HG03045 (cell line): ENCODE measurements around the gene LARGE1.
A peak's percentile ranks its signal among the peaks of the same experiment; 100 is the strongest.

Source experiments
- ATAC-seq: cut with Tn5 transposase; IDR thresholded peaks from one replicate; pipeline ENCODE4 v1.9.1; 2021; ENCODE audit warnings: mild to moderate bottlenecking, moderate library complexity; ENCODE audit not compliant: unreplicated experiment

Gene LARGE1

DNA sequence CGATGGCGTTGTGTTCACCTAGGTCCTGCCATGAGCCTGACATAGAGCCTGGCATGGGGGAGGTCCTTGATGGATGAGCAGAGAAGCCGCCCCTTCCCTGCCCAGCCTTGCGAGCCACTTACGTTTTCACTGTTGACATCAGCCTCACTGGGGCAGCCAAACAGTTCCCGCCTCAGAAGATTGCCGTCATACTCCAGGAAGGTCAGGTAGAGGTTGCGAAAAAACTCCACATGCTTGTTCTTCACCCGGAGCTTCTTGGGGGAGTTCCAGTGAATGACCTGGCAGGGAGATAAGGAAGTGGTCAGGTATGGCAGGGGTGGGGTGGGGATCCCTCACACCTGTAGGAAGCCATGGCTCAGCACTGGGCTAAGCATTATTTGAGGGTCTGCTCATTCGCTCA lies 582.8 kb downstream of the LARGE1 start:
- no peak for ATAC-seq

DNA sequence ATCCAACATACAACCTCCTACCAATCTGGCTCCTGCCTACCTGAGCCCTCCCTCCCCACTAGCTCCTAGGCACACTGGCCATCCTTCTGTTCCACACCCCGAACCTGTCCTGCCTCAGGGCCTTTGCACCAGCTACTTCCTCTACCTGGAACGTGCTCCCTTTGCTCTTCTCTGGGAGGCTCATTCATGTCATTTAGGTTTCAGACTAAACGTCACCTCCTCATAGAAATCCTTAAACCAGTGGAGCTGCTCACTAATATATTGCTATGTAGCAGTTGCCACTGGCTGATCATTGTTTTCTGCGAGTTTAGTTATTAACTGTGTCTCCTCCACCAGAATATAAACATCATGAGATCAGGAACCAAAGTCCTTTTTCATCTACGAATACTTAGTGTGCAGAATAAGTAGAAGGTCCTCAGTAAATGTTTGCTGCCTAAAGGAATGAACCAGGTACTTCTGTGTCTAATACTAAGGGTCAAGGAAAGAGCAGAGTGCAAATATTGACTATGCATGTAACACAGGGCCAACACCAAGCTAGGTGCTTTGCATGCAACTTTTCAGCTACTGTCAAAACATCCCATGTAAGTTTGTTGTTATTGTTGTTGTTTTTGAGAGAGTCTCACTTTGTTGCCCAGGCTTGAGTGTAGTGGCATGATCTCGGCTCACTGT lies 584.5 kb downstream of the LARGE1 start:
- ATAC-seq, result no peak

DNA sequence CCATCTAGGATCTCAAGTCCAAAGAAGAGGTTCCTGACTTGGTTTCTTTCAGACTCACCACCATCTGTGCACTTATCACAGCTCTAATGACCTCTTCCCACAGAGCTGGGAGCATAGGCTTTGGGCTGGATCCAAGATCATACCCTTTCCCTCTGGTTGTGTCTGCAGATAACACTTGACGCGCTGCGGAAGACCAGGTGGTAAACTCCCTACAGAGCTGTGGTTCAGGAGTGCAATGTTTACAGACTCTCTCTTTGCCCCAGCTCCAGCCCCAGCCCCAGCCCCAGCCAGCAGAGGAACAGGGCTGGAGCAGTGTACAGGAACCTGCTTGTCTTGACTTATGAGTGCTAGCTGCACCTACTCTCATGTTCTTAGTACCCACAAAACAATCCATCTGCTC lies 587.7 kb downstream of the LARGE1 start:
- no peak for ATAC-seq

DNA sequence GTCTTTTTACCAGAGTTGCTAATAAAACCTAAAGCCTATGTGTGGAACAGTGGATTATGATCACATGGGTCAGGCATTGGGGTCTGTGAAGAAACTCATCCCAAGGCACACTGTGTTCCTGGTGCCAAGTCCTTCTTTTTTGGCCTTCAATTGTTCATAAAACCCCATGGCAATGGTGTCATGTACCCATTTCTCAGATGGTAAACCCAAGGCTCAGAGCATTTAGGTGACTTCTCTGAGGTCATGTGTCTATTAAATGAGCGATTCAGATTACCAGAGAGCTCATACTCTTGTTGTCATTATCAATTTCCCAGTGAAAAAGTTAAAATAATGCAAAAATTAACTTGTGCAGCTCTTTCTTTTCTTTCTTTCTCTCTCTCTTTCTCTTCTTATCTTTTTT lies 589.3 kb downstream of the LARGE1 start:
- no peak for ATAC-seq

DNA sequence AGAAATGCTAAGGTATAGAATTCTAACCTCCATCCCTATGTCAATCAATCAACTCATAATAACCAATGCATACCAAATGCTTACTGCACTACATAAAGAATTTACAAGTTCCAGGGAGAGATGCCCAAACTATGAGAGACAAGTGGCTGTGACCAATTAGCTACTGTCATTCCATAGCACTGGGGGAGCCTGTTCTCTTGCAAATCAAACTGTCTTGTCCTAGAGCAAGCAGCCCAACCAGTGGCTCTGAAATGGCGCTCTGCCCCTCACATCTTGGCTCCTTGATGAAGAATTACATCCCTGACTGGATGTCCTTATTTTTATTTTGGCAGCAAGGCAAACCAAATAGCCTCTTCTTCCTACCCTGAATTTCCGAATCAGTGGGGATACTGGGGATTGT lies 589.7 kb downstream of the LARGE1 start:
- no peak for ATAC-seq

DNA sequence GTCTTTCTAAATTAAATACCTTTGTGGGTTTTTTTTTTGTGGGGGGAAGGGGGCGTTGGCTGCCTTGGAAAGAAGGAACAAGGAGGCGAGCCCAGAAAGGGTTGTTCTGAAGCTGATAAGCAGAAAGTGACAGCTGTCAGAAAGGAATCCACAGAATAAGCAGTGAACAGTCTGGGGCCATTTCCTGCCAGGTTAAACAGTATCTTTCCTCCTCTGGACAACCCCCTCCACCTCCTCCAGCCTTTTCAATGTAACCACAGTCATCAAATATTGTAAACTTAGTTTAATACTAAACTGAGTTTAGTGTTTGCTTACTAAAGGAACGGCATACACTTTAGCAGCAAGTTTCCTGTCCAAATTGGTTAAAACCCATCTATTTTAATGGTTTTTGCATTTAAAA lies 590.9 kb downstream of the LARGE1 start:
- ATAC-seq, result no peak

DNA sequence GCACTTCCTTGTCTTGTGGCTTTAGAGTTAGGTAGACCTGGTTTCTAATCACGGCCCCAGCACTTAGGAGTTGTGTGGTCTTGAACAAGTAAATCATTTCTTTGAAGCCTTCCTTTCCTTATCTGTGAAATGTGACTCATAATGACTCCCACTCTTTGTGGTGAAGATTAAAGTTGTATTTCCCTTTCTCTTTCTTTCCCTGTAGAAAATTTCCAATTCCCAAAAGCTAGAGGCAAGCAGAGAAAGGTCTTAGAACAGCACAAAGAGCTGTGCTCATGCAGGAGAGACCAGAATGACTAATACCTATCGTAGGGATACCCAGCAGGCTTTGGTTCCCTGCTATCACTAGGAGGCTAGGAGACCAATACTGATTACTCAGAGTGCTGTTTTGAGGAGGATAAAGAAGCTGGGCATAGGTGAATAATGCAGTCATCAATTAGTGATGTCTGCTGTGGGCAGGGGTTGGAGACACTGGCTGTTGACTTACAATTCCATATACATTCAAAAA lies 591.4 kb downstream of the LARGE1 start:
- ATAC-seq, result no peak

DNA sequence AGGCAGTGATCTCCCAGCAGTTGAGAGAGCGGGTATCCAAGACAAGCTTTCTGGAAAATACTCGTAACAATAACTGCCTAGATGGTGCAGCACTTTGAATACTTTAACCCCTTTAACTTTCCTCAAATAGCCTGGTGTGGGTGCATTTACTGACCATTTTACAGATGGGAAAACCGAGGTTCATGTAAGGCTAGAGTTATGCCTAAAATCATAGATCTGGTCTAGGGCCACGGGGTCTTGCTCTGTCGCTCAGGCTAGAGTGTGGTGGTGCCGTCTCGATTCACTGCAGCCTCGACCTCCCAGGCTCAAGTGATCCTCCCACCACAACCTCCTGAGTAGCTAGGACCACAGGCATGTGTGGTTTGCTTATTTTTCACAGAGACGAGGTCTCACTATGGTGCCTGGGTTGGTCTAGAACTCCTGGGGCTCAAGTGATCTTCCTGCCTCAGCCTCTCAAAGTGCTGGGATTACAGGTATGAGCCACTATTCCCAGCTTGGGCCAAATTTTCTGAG lies 592.9 kb downstream of the LARGE1 start:
- ATAC-seq, result no peak

DNA sequence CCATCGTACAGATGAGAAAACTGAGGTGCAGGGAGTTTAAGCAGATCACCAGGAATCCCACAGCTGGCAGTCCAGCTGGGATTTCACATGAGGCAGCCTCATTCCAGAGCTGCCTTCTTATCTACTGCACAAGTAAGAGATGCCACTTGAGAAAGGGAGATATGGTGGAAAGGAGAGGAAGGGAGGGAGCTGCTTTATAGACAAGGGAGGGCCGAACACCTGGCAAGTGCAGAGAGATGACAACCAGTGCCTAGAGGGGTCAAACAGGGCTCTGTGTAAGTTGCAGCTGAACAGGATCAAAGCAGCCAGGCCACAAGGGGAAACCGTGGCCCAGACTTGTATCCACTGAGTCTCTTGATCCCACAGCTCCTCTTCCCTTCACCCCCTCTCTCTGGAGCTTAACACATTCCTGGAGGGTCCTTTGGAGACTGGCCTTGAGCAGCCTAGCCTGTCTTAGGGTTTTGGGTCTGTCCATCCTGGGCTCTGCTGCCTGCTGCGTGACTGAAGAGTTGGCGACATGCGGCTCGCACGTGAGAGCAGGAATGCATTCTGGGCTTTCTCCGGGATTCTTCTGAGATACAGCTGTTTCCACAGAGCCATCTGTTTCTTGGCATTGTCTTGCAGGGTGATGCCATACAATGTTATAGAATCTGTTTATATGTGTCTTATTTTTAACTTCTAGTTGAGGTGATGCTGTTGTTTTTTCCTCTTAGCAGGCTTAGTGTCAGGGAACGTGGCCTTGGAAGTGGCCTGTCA lies 593.6 kb downstream of the LARGE1 start:
- ATAC-seq, result no peak

DNA sequence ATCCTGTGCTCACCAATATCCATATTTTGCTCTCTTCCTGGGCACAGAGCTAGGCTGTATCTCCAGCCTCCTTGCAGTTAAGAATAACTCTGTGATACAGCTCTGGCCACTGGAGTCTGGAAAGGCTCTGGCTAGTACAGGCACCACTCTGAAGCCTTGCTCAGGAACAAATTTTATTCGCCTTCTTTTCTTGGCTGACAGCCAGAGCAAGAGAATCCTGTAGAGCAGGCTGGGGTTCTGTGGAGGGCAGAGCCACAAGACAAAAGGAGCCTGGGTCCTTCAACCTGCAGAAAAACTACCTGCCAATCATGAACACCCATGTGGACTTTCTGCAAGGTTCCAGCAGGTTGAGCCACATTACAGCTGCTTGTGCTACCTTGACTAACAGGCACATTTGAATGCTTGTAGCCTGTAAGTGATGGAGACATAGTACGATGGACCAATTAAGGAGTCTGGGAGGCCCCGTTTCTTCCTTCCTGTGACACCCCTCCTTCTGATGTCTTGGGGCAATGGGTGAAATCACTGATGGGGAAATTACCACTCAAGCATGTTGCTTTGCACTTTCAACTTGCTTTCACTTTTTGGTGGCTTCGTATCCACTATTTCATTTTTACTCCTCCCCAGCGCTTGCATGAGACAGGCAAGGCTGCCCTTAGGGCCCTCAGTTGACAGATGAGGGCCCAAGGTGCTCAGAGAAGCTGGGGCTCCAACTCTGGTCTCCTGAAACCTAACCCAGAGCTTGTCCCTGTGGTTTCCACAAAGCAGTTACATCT lies 594.9 kb downstream of the LARGE1 start:
- ATAC-seq, result no peak

DNA sequence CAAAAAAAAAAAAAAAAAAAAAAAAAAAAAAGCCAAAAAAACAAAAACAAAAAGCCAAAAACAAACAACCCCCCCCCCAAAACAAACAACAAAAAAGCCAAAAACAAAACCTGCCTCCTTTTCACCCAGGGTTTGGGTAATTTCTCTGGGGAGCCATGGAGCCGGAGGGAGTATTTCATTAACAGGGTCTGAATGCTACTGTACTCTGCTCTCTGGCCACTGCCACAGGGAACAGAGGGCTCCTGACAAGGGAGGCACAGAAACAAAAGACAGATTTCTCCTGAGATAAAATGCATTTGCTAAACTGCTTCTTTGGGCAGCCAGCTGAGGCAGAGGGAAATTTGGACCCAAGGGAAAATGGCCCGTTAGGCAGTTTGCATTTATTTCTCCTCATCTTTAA lies 596.0 kb downstream of the LARGE1 start:
- ATAC-seq, result no peak

DNA sequence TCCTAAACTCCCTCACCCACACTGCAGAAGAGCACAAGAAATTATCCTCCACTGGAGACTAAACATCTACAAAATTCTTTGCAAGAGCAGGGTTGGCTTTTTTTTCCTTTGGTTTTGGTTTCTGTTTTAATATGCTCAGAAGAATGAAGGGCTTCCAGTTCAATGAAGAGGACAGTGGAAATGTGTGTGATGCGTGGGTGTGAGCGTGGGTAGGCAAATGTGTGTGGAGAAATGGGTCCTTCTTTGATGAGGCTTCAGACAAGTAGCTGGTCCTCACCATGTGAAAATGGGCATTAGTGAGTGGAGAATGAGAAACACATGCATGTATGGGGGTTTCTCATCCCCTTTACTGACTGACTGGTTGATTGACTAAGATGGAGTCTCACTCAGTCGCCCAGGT lies 598.8 kb downstream of the LARGE1 start:
- no peak for ATAC-seq

DNA sequence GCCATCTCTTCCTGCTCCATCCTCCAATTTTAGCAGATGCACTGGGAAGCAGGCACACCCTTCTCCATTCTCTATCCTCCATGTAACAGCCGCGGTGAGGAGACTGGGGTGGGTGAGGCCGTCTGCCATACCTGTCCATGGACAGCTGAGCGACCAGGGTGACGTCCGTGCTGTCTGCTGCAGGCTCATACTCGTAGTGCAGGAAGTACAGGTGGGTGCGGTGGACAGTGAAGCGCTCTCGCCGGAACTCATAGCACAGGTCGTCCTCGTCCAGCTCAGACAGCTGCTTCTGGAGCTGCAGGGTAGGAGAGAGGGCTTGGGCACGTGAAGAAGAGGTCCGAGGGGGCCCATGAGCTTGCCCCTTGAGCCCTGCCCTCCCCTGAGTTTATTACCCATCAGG lies 604.3 kb downstream of the LARGE1 start:
- ATAC-seq, result no peak

DNA sequence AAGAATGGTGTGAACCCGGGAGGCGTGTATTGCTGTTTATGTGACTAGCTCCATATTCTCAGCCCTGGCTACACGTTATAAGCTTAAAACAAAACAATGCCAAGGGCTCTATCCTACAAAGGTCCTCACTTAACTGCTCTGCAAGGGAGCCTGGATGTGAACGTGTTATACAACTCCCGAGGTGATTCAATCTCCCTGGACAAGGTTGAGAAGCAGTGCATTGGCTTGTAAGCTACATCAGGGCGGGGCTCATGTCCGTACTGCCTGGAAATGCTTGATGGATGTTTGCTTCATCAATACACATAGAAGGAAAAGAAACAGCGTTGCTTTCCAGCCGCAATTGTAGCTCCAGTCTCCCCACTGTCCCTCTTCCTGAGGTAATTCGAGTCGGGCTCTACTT lies 605.2 kb downstream of the LARGE1 start:
- no peak for ATAC-seq

DNA sequence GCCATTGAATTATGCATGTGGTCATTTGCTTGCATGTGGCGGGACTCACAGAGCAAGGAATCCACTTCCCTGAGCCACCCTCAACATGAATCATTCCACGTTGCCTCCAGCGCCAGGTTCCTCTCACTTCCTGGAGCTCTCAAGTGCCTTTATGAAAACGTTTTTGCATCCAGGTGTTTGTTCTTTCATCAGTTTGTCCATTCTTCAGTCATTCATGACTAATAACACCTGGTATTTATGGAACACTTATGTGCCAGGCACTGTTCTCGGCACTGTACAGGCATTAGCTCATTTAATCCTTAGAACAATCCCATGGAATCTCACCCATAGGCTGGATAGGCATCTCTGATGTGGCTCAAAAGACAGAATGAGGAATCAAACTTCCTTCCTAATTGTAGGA lies 606.0 kb downstream of the LARGE1 start:
- no peak for ATAC-seq

DNA sequence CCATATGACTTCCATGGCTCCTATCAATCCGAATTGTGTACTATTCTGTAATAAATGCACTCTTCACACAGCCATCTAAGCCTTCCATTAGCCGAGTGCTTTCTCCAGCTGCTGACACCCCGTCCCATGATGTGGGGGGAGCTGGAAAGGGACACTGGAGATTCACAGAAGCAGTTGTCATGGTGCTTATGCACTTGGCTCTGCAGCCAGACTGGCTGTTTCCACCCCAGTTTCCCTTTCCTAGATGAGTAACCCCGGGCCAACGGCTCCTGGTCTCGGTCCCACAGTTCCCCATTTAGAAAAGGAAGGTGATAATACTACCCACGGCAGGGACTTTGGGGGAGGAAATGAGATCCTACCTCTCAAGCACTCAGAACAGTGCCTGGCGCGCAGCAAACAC lies 617.2 kb downstream of the LARGE1 start:
- no peak for ATAC-seq

DNA sequence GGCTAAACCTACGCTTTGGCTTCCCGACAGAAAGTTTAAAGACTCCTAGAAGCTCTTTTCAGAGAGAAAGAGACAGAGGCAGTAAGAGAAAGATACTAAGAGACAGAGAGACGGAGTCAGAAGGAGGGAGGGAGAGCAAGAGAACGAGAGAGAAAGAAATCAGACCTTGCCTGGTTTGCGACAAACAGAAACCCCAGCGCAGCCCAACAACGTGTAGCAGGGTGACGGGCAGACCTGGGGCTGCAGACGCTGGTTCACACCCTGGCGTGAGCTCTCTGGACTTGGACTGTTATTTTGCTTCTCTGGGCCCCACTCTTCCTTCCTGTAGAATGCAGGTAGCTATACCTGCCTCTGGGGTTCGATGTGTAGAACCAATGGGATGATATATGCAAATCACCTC lies 617.7 kb downstream of the LARGE1 start:
- ATAC-seq, result no peak

DNA sequence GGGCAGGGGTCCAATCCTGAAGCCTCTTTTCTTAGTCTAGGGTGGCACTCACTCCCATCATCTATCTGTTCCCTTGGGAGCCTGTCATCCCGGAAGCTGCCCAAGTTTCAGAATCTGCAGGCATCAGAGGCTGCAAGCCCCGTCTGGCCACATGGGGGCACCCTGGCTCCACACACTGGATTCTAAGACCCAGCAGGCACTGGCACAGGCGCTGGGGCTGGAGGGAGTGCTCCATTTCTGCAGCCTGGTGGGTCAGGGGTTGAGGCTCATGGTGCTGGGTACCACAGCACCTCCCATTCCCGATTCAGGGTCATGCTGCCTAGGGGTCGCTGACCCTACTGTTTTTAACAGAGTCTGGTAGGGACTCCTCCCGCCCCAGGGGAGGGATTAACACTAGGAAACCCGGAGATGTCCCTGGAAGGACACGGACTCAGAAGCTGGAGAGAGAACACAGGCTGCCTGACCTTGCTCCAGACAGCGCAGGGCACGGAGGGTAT lies 618.2 kb downstream of the LARGE1 start:
- ATAC-seq, result no peak

DNA sequence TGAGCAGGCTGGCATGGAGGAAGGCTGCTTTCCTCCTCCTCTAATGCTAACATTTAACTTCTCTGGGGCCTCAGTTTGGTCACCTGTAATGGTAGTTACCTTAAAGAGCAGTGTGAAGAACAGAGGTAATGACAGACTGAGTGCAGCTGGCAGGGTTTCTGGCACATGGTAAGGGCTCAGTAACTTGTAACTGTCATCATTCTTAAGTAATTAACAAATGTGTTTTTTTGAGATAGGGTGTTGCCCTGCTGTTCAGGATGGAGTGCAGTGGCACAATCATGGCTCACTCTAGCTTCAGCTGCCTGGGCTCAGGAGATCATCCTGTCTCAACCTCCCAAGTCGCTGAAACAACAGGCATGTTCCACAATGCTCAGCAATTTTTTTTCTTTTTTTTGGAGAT lies 620.1 kb downstream of the LARGE1 start:
- no peak for ATAC-seq

DNA sequence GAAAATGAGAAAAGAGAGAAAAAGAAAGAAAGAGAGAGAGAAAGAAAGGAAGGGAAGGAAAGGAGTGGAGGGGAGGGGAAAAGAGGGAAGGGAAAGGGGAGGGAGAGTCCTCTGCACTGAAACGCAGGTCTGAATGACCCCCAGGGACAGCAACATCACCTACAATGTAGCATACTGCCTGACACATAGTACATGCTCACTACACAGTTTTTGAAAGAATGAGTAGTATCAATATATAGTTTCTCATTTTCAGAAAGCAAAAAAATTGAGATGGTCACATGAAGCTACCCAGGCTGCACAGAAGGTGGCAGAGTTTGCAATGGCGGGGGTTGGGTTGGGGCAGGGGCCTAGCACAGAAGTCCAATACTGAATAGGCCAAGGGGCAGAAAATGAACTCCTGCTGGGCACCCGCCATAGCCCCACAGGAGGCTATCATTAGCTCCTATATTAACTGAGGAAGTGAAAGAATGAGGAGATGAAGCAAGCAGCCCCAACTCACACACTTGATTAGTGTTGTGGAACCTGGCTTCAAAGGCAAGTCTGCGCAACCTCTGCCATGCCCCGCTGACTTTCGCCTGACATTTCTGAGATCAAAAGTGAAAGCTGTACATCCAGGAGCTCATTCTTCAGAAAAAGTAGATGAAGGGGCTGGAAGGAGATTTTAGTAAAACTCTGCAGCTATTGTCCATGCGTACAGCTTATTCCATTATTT lies 620.9 kb downstream of the LARGE1 start:
- ATAC-seq, result peak; percentile 78

DNA sequence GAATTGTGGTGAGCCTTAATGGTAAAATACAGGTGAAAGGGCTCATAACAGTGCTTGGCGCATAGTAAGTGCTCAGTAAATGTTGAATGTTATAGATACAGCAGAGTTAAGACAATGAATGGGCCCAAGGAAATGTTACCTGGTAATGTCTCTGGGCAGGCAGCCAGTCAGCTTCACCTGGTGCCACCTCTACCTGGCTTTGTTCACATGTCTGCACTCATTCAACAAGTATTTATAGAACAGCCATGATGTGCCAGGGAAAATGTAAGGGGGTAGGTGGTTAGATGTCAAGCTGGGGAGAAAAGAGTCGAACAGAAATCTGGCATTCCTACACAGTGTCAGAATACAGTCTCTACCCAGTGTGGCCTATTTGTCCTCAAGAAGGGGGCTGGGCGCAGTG lies 623.3 kb downstream of the LARGE1 start:
- no peak for ATAC-seq
